CD14-positive monocyte (primary cell): ENCODE measurements around the gene LAMTOR4. TPM values are rescaled to one million over a fixed set of nuclear protein-coding genes. Genes with fewer than 3 reads are reported as not detected.

ENCODE experiments used
- DNase-seq, 3 donors: peaks; one replicate each; pipeline ENCODE4 v3.0.0-alpha.2; 2011 to 2022
- H2AFZ ChIP-seq: 2 replicates; pipeline ENCODE4 v1.6.0; 2012; ENCODE audit warnings: mild to moderate bottlenecking, low read depth, low read length, inconsistent platforms; ENCODE audit not compliant: insufficient read depth, poor library complexity, severe bottlenecking
- H3K27ac ChIP-seq, 2 donors: 1 replicate in 1 of 2; 2 replicates in 1 of 2; pipeline ENCODE4 v1.5.1; 2012 to 2013; ENCODE audit warnings: low read length in 2 of 2, control low read depth in 1 of 2, inconsistent platforms in 1 of 2, low read depth in 1 of 2, mild to moderate bottlenecking in 1 of 2
- H3K27me3 ChIP-seq, 2 donors: one replicate each; pipeline versions ENCODE4 v1.6.0 to v1.6.1; 2011 to 2013; ENCODE audit warnings: low read length in 2 of 2; ENCODE audit not compliant: control insufficient read depth in 2 of 2, insufficient read depth in 2 of 2
- H3K36me3 ChIP-seq, 2 donors: replicated peaks in 1 of 2; 1 replicate in 1 of 2; 2 replicates in 1 of 2; pipeline versions ENCODE4 v1.5.1 to v1.6.1; 2012 to 2013; ENCODE audit warnings: low read length in 2 of 2, control low read depth in 1 of 2, inconsistent platforms in 1 of 2, mild to moderate bottlenecking in 1 of 2; ENCODE audit not compliant: insufficient read depth in 2 of 2, control insufficient read depth in 1 of 2
- H3K4me1 ChIP-seq, 2 donors: 1 replicate in 1 of 2; 2 replicates in 1 of 2; pipeline versions ENCODE4 v1.5.1 to v1.6.1; 2012 to 2013; ENCODE audit warnings: low read length in 2 of 2, control low read depth in 1 of 2, inconsistent platforms in 1 of 2, mild to moderate bottlenecking in 1 of 2, moderate library complexity in 1 of 2; ENCODE audit not compliant: insufficient read depth in 2 of 2, control insufficient read depth in 1 of 2
- H3K4me2 ChIP-seq: replicated peaks from 2 replicates; pipeline ENCODE3; 2012; ENCODE audit warnings: low read length, moderate library complexity, mild to moderate bottlenecking; ENCODE audit not compliant: poor library complexity, severe bottlenecking; ENCODE audit errors: extremely low read depth
- H3K4me3 ChIP-seq, 3 experiments: fragments of 200-600 bp in 1 of 3; sonication (generic) in 1 of 3; replicated peaks in 1 of 3; 1 replicate in 2 of 3; 2 replicates in 1 of 3; pipeline ENCODE4 v1.5.1; 2011 to 2013; ENCODE audit warnings: low read length in 3 of 3, mild to moderate bottlenecking in 3 of 3, control low read depth in 2 of 3, low read depth in 2 of 3, inconsistent platforms in 1 of 3, moderate library complexity in 1 of 3
- H3K79me2 ChIP-seq: 2 replicates; pipeline ENCODE4 v1.6.0; 2012; ENCODE audit warnings: mild to moderate bottlenecking, control low read depth, inconsistent platforms, low read length, moderate library complexity; ENCODE audit not compliant: insufficient read depth
- H3K9ac ChIP-seq: 2 replicates; pipeline ENCODE4 v1.6.0; 2017; ENCODE audit warnings: low read length, mild to moderate bottlenecking; ENCODE audit not compliant: insufficient read depth, poor library complexity, severe bottlenecking
- H3K9me3 ChIP-seq, 2 donors: replicated peaks in 1 of 2; 1 replicate in 1 of 2; 2 replicates in 1 of 2; pipeline versions ENCODE4 v1.5.1 to v1.6.1; 2012 to 2013; ENCODE audit warnings: low read length in 2 of 2, control low read depth in 1 of 2; ENCODE audit not compliant: control insufficient read depth in 1 of 2, insufficient read depth in 1 of 2
- H4K20me1 ChIP-seq: 2 replicates; pipeline ENCODE4 v1.6.0; 2012; ENCODE audit warnings: mild to moderate bottlenecking, low read length, control low read depth, moderate library complexity; ENCODE audit not compliant: insufficient read depth
- H3K27ac Mint-ChIP-seq, 7 donors: one replicate each; pipeline ENCODE4 v1.8.0; 2020; ENCODE audit warnings: mild to moderate bottlenecking in 7 of 7, mixed read lengths in 7 of 7, moderate library complexity in 6 of 7, inconsistent platforms in 2 of 7
- H3K27me3 Mint-ChIP-seq, 3 donors: one replicate each; pipeline ENCODE4 v1.8.0; 2021 to 2022; ENCODE audit warnings: low read depth in 3 of 3, mild to moderate bottlenecking in 3 of 3, mixed read lengths in 3 of 3, moderate library complexity in 3 of 3, inconsistent platforms in 1 of 3
- H3K36me3 Mint-ChIP-seq, 2 donors: one replicate each; pipeline ENCODE4 v1.8.0; 2020; ENCODE audit warnings: mixed read lengths in 2 of 2, inconsistent platforms in 1 of 2, mild to moderate bottlenecking in 1 of 2
- H3K4me1 Mint-ChIP-seq: one replicate; pipeline ENCODE4 v1.8.0; 2020; ENCODE audit warnings: mild to moderate bottlenecking, mixed read lengths
- H3K4me3 Mint-ChIP-seq, 2 donors: one replicate each; pipeline ENCODE4 v1.8.0; 2020; ENCODE audit warnings: mild to moderate bottlenecking in 2 of 2, mixed read lengths in 2 of 2, moderate library complexity in 1 of 2
- H3K9me3 Mint-ChIP-seq, 7 donors: one replicate each; pipeline ENCODE4 v1.8.0; 2020 to 2022; ENCODE audit warnings: mixed read lengths in 7 of 7, mild to moderate bottlenecking in 6 of 7, moderate library complexity in 6 of 7, inconsistent platforms in 2 of 7
- WGBS: methylation state at CpG from one replicate; pipeline ENCODE4 v1.1.5; 2013; ENCODE audit warnings: missing lambda C conversion rate; ENCODE audit not compliant: insufficient coverage; 5-methylcytosine and 5-hydroxymethylcytosine counted together
- intact Hi-C, 2 donors: fragments of 100-400 bp; cut with micrococcal nuclease; formaldehyde crosslinking; loops; one replicate each; pipeline versions ENCODE4 v1.15.0 to v1.15.1; 2023
- polyA plus RNA-seq, 3 donors: library from polyadenylated mRNA; depleted of rRNA in 1 of 3; unstranded in 2 of 3; stranded (reverse) in 1 of 3; fragments of 300-500 nt in 2 of 3; fragments of >200 nt in 1 of 3; fragmentation: Illumina TruSeq in 2 of 3; gene quantifications; 1 replicate in 2 of 3; 2 replicates in 1 of 3; pipeline ENCODE4 v1.2.3, GENCODE V29; 2012 to 2021
- TF ChIP-seq, protein P1 (sequence below): fragments of 200-600 bp; IDR thresholded peaks from one replicate; pipeline ENCODE4 v1.8.0; 2022; ENCODE audit warnings: antibody characterized with exemption, mild to moderate bottlenecking

LAMTOR4 gene
- polyA plus RNA-seq, 3 donors, result 533 to 754 (median 621) TPM

DNA sequence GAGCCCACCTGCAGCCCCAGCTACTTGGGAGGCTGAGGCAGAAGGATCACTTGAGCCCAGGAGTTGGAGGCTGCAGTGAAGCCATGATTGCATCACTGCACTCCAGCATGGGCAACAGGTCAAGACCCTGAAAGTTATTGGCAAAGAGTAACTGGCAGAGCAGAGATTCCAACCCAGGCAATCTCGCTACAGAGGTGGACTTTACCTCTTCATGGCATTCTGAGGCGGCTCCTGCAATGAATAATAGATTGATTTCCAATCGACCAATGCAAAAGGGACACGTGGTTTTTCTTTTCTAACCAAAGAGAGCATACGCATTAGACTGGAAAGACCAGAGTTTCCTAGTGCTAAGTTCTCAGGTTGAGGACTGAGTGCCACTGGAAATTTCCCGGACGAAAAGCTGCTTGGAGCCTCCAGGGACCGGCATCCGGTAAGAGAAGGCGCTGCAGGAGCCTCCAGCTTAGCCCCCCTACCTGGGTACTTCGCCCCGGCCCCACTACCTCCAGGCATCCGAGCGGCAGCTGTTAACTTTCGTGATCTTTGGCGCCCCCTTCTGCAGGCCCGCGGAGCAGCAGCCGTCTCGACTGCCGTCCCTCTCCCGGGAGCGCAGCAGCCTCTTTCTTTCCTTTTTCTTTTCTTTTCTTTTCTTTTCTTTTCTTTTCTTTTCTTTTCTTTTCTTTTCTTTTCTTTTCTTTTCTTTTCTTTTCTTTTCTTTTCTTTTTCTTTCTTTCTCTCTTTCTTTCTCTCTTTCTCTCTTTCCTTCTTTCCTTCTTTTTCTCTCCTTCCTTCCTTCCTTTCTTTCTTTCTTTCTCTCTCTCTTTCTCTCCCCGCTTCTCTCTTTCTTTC lies 17.9 kb upstream of the LAMTOR4 start:
- Histone ChIP-seq H3K4me3 (no peak overlapping the region), H3K36me3 (no peaks in the 10 kb centered on the region), H3K4me1 (peaks cover 17 to 27% of the 10 kb centered on the region in 2 donors), H4K20me1 (no peaks in the 10 kb centered on the region), H3K27ac (no peak overlapping the region), H3K27me3 (peaks cover 0 to 14% of the 10 kb centered on the region in 2 donors), H3K9ac (no peak overlapping the region), H3K79me2 (peaks cover 8% of the 10 kb centered on the region), H3K4me2 (no peak overlapping the region), H2AFZ (peak overlapping the region; percentile 61), H3K9me3 (no peaks in the 10 kb centered on the region)
- 14% methylated on average over 24 of the region's 24 CpGs for WGBS
- TF ChIP-seq, protein P1, sequence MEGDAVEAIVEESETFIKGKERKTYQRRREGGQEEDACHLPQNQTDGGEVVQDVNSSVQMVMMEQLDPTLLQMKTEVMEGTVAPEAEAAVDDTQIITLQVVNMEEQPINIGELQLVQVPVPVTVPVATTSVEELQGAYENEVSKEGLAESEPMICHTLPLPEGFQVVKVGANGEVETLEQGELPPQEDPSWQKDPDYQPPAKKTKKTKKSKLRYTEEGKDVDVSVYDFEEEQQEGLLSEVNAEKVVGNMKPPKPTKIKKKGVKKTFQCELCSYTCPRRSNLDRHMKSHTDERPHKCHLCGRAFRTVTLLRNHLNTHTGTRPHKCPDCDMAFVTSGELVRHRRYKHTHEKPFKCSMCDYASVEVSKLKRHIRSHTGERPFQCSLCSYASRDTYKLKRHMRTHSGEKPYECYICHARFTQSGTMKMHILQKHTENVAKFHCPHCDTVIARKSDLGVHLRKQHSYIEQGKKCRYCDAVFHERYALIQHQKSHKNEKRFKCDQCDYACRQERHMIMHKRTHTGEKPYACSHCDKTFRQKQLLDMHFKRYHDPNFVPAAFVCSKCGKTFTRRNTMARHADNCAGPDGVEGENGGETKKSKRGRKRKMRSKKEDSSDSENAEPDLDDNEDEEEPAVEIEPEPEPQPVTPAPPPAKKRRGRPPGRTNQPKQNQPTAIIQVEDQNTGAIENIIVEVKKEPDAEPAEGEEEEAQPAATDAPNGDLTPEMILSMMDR, result peak; percentile 99
- peak; percentile 44 to 63 (median 61) for DNase-seq
- H3K36me3 Mint-ChIP-seq, result no peaks in the 10 kb centered on the region
- H3K9me3 Mint-ChIP-seq, result peaks cover 0 to 4% (median 0%) of the 10 kb centered on the region in 7 donors
- intact Hi-C loops, result loop anchor here in 1 of 2 donors (5.0 kb wide), 1 partner anchor 86 kb away; the partner anchor contains the start of gene PVRIG
- no peak overlapping the region for H3K27ac Mint-ChIP-seq
- peaks cover 17 to 20% (median 18%) of the 10 kb centered on the region in 3 donors for H3K27me3 Mint-ChIP-seq
- no peak overlapping the region for H3K4me3 Mint-ChIP-seq
- peaks cover 23% of the 10 kb centered on the region for H3K4me1 Mint-ChIP-seq

DNA sequence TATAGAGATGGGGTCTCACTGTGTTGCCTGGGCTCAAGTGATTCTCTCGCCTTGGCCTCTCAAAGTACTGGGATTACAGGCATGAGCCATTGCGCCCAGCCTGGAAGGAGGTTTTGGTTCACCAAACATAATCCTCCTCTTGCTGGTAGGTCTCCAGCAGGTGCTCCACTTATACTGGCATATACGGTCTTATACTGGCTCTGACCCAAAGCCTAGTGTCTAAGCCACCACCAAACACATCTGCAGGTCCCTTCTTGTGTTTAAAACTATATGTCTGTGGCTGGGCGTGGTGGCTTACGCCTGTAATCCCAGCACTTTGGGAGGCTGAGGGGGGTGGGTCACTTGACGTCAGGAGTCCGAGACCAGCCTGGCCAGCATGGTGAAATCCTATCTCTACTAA lies 16.6 kb upstream of the LAMTOR4 start:
- peaks cover 16% of the 10 kb centered on the region for H3K4me1 Mint-ChIP-seq
- H2AFZ ChIP-seq, result no peak overlapping the region
- no peaks in the 10 kb centered on the region for H3K79me2 ChIP-seq
- H3K9me3 ChIP-seq, result no peaks in the 10 kb centered on the region
- peaks cover 0 to 14% of the 10 kb centered on the region in 2 donors for H3K27me3 ChIP-seq
- intact Hi-C loops, result loop anchor here (2.0 to 5.0 kb wide), 2 partner anchors 85 kb away; partner anchors contain the start of gene PVRIG (in 1 of the 2)
- H3K9ac ChIP-seq, result no peak overlapping the region
- WGBS, result 73% methylated on average over 3 of the region's 7 CpGs
- H4K20me1 ChIP-seq, result no peaks in the 10 kb centered on the region
- H3K27me3 Mint-ChIP-seq, result peaks cover 19 to 20% (median 19%) of the 10 kb centered on the region in 3 donors
- no peaks in the 10 kb centered on the region for H3K36me3 Mint-ChIP-seq
- TF ChIP-seq, protein P1, result no peak
- H3K27ac ChIP-seq, result no peak overlapping the region
- H3K4me1 ChIP-seq, result peaks cover 9 to 16% of the 10 kb centered on the region in 2 donors
- no peak overlapping the region for H3K4me2 ChIP-seq
- no peak overlapping the region for H3K4me3 Mint-ChIP-seq
- DNase-seq, result no peak
- H3K4me3 ChIP-seq, result no peak overlapping the region
- H3K27ac Mint-ChIP-seq, result peak overlapping the region in 1 of 7 donors; percentile 38
- no peaks in the 10 kb centered on the region for H3K36me3 ChIP-seq
- H3K9me3 Mint-ChIP-seq, result peaks cover 0 to 3% (median 0%) of the 10 kb centered on the region in 7 donors
